ENCODE results near the gene TRAF3. TPM values are rescaled to one million over a fixed set of nuclear protein-coding genes. Genes with fewer than 3 reads are reported as not detected.
"Not testable (repeated sequence)": the region's sequence is repeated elsewhere in the genome, so short reads cannot be mapped to it uniquely, and the experiment has no call there.

TRAF3 gene
- total RNA-seq, 1 donor from 2014 or later = 17.0 TPM

GRCh38 chr14:102805941-102806340 lies 28.7 kb downstream of the TRAF3 start:
- no peak for DNase-seq (ENCODE audit: low spot score)

GRCh38 chr14:102806447-102806846 lies 29.2 kb downstream of the TRAF3 start:
- no peak for DNase-seq (ENCODE audit: low spot score)

GRCh38 chr14:102807013-102807406 lies 29.8 kb downstream of the TRAF3 start:
- no peak for DNase-seq (ENCODE audit: low spot score)

- DNase-seq (ENCODE audit: low spot score) = no peak
Observed at GRCh38 chr14:102809870-102810269, 32.6 kb downstream of the TRAF3 start.

DNA sequence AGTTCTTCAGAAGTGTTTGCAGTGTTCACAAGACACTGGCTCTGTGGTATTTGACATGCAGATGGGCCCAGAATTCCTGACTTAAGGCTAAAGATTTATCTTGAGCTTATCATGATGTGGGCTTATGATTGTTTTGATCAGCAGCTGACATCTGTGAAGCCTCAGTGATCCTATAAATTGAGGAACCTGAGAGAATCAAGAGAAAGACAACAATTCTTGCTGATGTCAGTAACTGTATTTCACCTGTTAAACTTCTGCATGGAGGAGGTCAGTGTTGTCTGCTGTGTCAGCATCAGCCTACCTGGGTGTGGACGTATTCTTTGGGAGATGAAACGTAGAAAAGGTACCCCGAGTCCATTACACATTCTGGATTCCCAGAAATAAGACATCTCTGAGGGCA lies 33.3 kb downstream of the TRAF3 start:
- no peak for DNase-seq (ENCODE audit: low spot score)

GRCh38 chr14:102811254-102811963 lies 34.2 kb downstream of the TRAF3 start:
- DNase-seq (ENCODE audit: low spot score) = no peak

- no peak for DNase-seq (ENCODE audit: low spot score)
Observed at GRCh38 chr14:102811971-102812370, 34.7 kb downstream of the TRAF3 start.

GRCh38 chr14:102813691-102814090 lies 36.4 kb downstream of the TRAF3 start:
- no peak for DNase-seq (ENCODE audit: low spot score)

GRCh38 chr14:102817318-102817717 lies 40.1 kb downstream of the TRAF3 start:
- no peak for DNase-seq (ENCODE audit: low spot score)

- no peak for DNase-seq (ENCODE audit: low spot score)
Observed at GRCh38 chr14:102817942-102818940, 41.0 kb downstream of the TRAF3 start.

DNA sequence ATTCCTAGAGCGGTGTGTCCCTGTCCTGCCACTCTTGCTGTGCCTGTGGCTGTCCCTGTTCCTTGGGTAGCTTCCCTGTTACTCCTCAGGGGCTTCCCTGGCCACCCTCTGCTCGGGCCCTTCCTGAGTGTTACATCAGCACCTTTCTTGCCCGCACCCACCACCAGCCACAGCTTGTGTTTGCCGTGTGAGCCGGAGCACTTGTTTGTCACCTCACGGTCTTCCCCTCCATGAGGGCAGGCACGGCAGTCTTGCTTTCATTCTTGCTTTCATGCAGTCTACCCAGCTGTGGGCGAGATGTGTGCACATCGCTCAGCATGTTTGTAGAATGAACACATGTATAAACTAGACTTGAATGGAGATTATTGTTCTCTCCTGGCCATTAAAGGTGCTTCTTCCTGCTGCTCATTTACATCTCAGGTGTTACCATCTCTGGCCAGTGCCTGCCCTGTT lies 42.0 kb downstream of the TRAF3 start:
- DNase-seq (ENCODE audit: low spot score) = no peak

DNA sequence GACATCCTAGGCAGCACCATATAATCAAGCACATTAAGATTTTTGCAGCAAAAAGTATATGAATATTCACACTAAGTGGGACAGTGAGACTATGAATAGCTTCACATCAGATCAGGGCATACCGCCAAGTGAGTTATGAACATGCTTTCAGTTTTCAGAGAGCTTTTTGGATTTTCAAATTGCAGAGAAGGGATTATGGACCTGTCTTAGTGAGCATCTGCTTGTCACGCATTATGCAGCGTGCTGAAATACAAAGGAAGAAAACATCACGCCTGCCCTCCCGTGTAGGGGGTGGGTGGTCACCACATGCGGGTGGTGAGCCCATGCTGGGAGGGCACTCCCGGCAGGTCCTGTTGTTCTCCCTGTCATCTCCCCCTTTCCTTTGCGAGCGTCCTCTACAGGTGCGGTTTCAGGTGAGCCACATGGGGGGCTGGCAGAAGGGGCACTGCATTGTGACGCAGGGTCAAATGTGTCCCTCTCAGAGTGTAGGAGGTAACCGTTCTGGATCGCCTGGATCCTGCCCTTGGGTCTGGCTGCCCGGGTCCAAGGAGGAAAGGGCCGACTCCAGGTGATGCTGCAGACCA lies 42.6 kb downstream of the TRAF3 start:
- DNase-seq (ENCODE audit: low spot score) = no peak

- DNase-seq (ENCODE audit: low spot score) = no peak
Observed at GRCh38 chr14:102821252-102821651, 44.0 kb downstream of the TRAF3 start.

DNA sequence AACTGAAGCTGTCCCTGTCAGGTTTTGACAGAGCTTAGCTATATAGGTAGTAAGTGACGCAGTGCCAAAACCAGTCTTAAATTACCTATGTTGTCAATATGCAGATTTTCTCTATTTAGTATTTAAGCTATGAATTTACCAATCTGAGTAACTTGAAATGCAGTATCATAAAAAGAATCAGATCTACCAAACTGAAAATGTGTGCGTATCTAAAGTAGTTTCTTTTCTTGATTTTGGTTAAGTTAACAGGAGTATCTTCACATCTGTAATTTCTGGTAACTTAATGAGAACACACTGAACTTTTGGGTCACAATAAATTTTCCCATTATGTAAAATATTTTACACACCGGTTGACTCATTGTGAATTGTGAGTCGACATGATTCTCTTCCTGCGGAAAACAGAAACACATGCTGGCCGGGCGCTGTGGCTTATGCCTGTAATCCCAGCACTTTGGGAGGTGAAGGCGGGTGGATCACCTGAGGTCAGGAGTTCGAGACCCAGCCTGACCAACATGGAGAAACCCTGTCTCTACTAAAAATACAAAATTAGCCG lies 45.1 kb downstream of the TRAF3 start:
- no peak for DNase-seq (ENCODE audit: low spot score)

DNA sequence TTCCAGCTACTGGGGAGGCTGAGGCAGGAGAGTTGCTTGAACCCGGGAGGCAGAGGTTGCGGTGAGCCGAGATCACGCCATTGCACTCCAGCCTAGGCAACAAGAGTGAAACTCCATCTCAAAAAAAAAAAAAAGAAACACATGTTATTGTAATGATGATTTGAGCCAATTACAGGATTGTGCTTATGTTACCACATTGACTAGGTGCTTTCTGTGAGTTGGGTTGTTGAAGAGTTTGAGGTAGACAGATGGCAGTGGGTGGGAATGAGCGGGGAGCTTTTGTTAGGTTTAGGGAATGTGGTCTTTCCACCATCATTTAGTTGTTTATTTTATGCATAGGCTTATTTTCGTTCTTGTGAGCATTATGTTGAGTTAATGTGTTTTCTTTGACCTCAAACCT lies 45.6 kb downstream of the TRAF3 start:
- DNase-seq (ENCODE audit: low spot score) = not testable (repeated sequence)

- DNase-seq (ENCODE audit: low spot score) = no peak
Observed at GRCh38 chr14:102823546-102823945, 46.3 kb downstream of the TRAF3 start.

GRCh38 chr14:102824832-102825231 lies 47.6 kb downstream of the TRAF3 start:
- DNase-seq (ENCODE audit: low spot score) = no peak

GRCh38 chr14:102825307-102826095 lies 48.3 kb downstream of the TRAF3 start:
- DNase-seq (ENCODE audit: low spot score) = no peak

GRCh38 chr14:102826161-102826560 lies 48.9 kb downstream of the TRAF3 start:
- no peak for DNase-seq (ENCODE audit: low spot score)

- no peak for DNase-seq (ENCODE audit: low spot score)
Observed at GRCh38 chr14:102826751-102827675, 49.8 kb downstream of the TRAF3 start.

Data from mucosa of gallbladder (tissue), 1 donor.